ENCODE results near the gene SLC17A8. TPM values are rescaled to one million over a fixed set of nuclear protein-coding genes. Genes with fewer than 3 reads are reported as not detected.

Gene SLC17A8
- total and polyA plus RNA-seq, 2 donors (not counting 3 experiments of a cell fraction or from before 2014, with no cell fraction given) = not detected

DNA sequence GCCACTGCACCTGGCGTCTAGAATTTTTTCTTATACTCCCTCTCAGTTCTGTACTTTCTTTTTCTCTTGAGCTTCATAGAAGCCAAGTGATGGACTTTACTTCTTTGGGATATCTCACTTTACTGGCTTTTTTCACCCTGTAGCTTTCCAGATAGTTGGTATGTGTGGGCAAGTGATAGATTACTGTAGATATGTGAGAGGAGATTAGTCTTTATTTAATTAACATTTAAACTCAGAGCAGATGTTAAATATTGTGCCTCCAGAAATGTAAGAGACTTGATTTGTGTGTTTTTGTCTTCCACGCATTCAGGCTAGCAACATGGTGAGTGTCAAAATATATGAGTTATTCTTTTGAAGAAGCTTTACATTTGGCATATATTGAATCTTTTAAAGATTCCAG lies 39.5 kb upstream of the SLC17A8 start:
- no peaks in the 10 kb centered on the region for H3K9me1 ChIP-seq (replicated peaks; ENCODE audit: control insufficient read depth, extremely low read depth, insufficient read depth, low read length)
- no TSS peak for BruUV-seq (replicated peaks)
- no peaks in the 10 kb centered on the region for H3K27me3 ChIP-seq (ENCODE audit: control insufficient read depth in 2 of 2, insufficient read depth in 2 of 2, low read length in 2 of 2)
- H3K36me3 ChIP-seq (ENCODE audit: control insufficient read depth in 2 of 2, extremely low read depth in 1 of 2, insufficient read depth in 2 of 2, low read length in 2 of 2) = peaks cover 2 to 3% of the 10 kb centered on the region in 2 experiments
- H2AFZ ChIP-seq (ENCODE audit: low read depth, low read length) = no peak overlapping the region
- intact Hi-C loops (cut with micrococcal nuclease) = no loop called here
- H3K4me2 ChIP-seq (ENCODE audit: insufficient read depth, low read length) = no peak overlapping the region
- no peak for FAIRE-seq
- TF ChIP-seq POLR2A (IDR thresholded peaks at IDR 0.05; ENCODE audit: low read depth, low read length) = no peak
- no peak for TF ChIP-seq FOS (IDR thresholded peaks at IDR 0.05; ENCODE audit: borderline replicate concordance, insufficient read depth, low read length)
- no peak for TF ChIP-seq EZH2 (IDR thresholded peaks at IDR 0.05; ENCODE audit: borderline replicate concordance, low read depth, low read length, severe bottlenecking)
- TF ChIP-seq, protein P1, sequence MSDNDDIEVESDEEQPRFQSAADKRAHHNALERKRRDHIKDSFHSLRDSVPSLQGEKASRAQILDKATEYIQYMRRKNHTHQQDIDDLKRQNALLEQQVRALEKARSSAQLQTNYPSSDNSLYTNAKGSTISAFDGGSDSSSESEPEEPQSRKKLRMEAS (IDR thresholded peaks at IDR 0.05; ENCODE audit: insufficient read depth, insufficient read length) = no peak
- no peak for TF ChIP-seq JUN (IDR thresholded peaks at IDR 0.05; ENCODE audit: borderline replicate concordance, insufficient read depth, insufficient read length, low read depth)
- TF ChIP-seq POLR2AphosphoS5 (IDR thresholded peaks at IDR 0.05; ENCODE audit: insufficient read depth, low read depth, low read length) = no peak
- no peak for TF ChIP-seq GATA2 (IDR thresholded peaks at IDR 0.05; ENCODE audit: insufficient read depth, insufficient read length, low read depth, low read length)
- no peak for TF ChIP-seq MYC (IDR thresholded peaks at IDR 0.05; ENCODE audit: low read depth, low read length)
- TF ChIP-seq, protein P2, sequence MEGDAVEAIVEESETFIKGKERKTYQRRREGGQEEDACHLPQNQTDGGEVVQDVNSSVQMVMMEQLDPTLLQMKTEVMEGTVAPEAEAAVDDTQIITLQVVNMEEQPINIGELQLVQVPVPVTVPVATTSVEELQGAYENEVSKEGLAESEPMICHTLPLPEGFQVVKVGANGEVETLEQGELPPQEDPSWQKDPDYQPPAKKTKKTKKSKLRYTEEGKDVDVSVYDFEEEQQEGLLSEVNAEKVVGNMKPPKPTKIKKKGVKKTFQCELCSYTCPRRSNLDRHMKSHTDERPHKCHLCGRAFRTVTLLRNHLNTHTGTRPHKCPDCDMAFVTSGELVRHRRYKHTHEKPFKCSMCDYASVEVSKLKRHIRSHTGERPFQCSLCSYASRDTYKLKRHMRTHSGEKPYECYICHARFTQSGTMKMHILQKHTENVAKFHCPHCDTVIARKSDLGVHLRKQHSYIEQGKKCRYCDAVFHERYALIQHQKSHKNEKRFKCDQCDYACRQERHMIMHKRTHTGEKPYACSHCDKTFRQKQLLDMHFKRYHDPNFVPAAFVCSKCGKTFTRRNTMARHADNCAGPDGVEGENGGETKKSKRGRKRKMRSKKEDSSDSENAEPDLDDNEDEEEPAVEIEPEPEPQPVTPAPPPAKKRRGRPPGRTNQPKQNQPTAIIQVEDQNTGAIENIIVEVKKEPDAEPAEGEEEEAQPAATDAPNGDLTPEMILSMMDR (IDR thresholded peaks at IDR 0.05; ENCODE audit: extremely low read depth in 1 of 2, insufficient read depth in 1 of 2, low read depth in 1 of 2, low read length in 2 of 2) = no peak
- H4K20me1 ChIP-seq (replicated peaks; ENCODE audit: control insufficient read depth, extremely low read depth, insufficient read depth, low read length) = no peaks in the 10 kb centered on the region
- H3K27ac ChIP-seq (ENCODE audit: insufficient read depth, low read depth, low read length) = no peak overlapping the region
- no peaks in the 10 kb centered on the region for H3K4me1 ChIP-seq (ENCODE audit: control insufficient read depth, extremely low read depth, insufficient read depth, low read length)
- no peak overlapping the region for H3K9ac ChIP-seq (replicated peaks; ENCODE audit: extremely low read depth, insufficient read depth, low read length)
- H3K9me3 ChIP-seq (replicated peaks; ENCODE audit: control insufficient read depth, insufficient read depth, low read length) = no peaks in the 10 kb centered on the region
- ChIA-PET POLR2A (no interaction called here), CTCF (no interaction called here)
- DNase-seq (ENCODE audit: low read depth, low spot score) = no peak
- no peaks in the 10 kb centered on the region for H3K79me2 ChIP-seq (ENCODE audit: control insufficient read depth, insufficient read depth, low read length)
- dilution Hi-C loops (cut with MboI; ENCODE audit: extremely low pct_ligation_motif_present, low sequenced_read_pairs) = no loop called here
- H3K4me3 ChIP-seq (replicated peaks in 1 of 3; ENCODE audit: insufficient read depth in 1 of 3, low read depth in 1 of 3, low read length in 3 of 3) = no peak overlapping the region

Measured in endothelial cell of umbilical vein (primary cell).